Measurements from ENCODE around the gene C2orf72. TPM values are rescaled to one million over a fixed set of nuclear protein-coding genes. Genes with fewer than 3 reads are reported as not detected.

C2orf72 gene
- polyA plus RNA-seq, 3 donors = not detected

DNA sequence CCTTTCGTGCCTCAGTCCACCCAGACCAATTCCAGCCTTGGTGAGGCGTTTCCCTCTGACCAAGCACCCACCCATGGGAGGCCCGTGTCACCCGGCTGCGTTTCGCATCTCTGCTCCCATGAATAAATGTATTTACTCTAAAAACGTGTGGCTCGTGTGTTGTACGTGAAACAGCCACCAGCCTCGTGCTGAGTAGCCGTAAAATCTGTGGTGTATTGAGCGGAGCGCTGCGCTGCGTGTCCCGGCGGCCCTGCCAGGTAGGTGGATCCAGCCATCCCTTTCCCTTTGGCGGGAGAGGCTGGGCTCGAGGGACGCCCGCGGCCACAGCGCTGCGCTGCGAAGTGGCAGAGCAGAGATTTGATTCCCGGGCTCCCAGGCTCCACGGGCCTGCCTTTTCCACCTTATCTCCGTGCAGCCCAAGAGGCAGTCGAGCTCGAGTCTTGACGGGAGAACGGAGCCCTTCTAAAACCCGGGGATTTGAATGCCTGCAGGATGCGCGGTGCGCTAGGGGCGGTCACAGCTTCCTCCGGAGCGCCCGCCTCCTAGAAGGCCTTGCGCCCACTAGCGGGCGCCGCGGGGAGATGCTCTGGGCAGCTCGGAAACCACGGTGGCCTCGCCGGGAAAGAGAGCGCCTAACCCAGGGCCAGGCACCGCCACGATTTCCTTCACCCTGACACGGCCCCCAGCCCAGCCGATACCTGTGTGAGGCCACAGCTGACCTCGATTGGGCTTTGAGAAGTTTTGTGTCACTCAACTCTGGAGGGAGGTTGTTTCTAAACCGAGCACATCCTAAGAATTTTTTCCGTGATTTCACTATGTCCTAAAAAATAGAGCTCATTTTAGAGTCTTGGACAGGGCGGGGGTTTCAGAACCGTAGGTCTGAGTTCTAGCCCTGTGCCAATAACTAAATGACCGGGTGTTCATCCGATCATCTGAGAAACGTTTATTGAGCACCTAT is 15.4 kb downstream of the C2orf72 start:
- no peak overlapping the region for H3K27ac ChIP-seq (ENCODE audit: low read depth in 1 of 2, low read length in 2 of 2)
- H3K9me3 ChIP-seq (replicated peaks in 1 of 2; ENCODE audit: control insufficient read depth in 1 of 2, insufficient read depth in 1 of 2, low read length in 2 of 2) = no peaks in the 10 kb centered on the region
- Mint-ChIP-seq H3K9me3 (peaks cover 0 to 2% (median 0%) of the 10 kb centered on the region in 7 donors), H3K27ac (peak overlapping the region in 1 of 7 donors; percentile 31), H3K27me3 (ENCODE audit: low read depth in 3 of 3) (peaks cover 22 to 41% (median 34%) of the 10 kb centered on the region in 3 donors), H3K36me3 (no peaks in the 10 kb centered on the region), H3K4me1 (peaks cover 21% of the 10 kb centered on the region), H3K4me3 (peak overlapping the region; percentile 85 to 94)
- intact Hi-C loops (cut with micrococcal nuclease) = no loop called here
- H3K4me2 ChIP-seq (replicated peaks; ENCODE audit: extremely low read depth, low read length, poor library complexity, severe bottlenecking) = peak overlapping the region; percentile 90
- H4K20me1 ChIP-seq (ENCODE audit: insufficient read depth, low read length) = peaks cover 6% of the 10 kb centered on the region
- TF ChIP-seq, protein P1, sequence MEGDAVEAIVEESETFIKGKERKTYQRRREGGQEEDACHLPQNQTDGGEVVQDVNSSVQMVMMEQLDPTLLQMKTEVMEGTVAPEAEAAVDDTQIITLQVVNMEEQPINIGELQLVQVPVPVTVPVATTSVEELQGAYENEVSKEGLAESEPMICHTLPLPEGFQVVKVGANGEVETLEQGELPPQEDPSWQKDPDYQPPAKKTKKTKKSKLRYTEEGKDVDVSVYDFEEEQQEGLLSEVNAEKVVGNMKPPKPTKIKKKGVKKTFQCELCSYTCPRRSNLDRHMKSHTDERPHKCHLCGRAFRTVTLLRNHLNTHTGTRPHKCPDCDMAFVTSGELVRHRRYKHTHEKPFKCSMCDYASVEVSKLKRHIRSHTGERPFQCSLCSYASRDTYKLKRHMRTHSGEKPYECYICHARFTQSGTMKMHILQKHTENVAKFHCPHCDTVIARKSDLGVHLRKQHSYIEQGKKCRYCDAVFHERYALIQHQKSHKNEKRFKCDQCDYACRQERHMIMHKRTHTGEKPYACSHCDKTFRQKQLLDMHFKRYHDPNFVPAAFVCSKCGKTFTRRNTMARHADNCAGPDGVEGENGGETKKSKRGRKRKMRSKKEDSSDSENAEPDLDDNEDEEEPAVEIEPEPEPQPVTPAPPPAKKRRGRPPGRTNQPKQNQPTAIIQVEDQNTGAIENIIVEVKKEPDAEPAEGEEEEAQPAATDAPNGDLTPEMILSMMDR (IDR thresholded peaks at IDR 0.05) = peak; percentile 94
- peak overlapping the region; percentile 23 for H3K9ac ChIP-seq (ENCODE audit: insufficient read depth, low read length, poor library complexity, severe bottlenecking)
- peak overlapping the region; percentile 14 to 83 (median 47) for H3K4me3 ChIP-seq (replicated peaks in 1 of 3; ENCODE audit: low read depth in 2 of 3, low read length in 3 of 3)
- DNase-seq = peak; percentile 69 to 77 (median 74)
- H2AFZ ChIP-seq (ENCODE audit: insufficient read depth, low read depth, low read length, poor library complexity, severe bottlenecking) = peak overlapping the region; percentile 97
- peaks cover 0 to 20% of the 10 kb centered on the region in 2 donors for H3K27me3 ChIP-seq (ENCODE audit: control insufficient read depth in 2 of 2, insufficient read depth in 2 of 2, low read length in 2 of 2)
- peaks cover 11% of the 10 kb centered on the region for H3K79me2 ChIP-seq (ENCODE audit: insufficient read depth, low read length)
- WGBS (ENCODE audit: insufficient coverage) = 7% methylated on average over 53 of the region's 62 CpGs
- no peaks in the 10 kb centered on the region for H3K36me3 ChIP-seq (replicated peaks in 1 of 2; ENCODE audit: control insufficient read depth in 1 of 2, insufficient read depth in 2 of 2, low read length in 2 of 2)
- H3K4me1 ChIP-seq (ENCODE audit: control insufficient read depth in 1 of 2, insufficient read depth in 2 of 2, low read length in 2 of 2) = peaks cover 20 to 25% of the 10 kb centered on the region in 2 donors

DNA sequence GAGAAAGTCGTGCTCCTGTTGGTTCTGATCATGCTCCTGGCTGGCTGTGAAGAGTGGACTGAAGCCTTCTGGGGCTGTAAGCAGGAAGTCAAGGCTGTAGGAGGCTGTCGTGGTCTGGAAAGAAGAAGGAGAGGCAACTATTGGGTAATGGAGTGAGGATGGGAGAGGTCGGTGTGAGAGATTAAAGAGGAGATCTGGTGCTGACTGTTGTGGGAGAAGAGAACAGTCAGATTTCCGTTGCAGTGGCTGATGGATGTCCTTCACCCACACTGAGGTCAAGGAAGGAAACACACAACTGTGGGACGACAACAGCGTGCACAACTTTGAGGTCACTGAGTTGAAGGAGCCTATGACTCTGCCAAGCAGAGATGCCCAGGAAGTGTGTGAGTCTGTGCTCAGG is 16.5 kb downstream of the C2orf72 start:
- Histone ChIP-seq H4K20me1 (ENCODE audit: insufficient read depth, low read length) (peaks cover 10% of the 10 kb centered on the region), H3K4me1 (ENCODE audit: control insufficient read depth in 1 of 2, insufficient read depth in 2 of 2, low read length in 2 of 2) (peaks cover 31 to 35% of the 10 kb centered on the region in 2 donors), H3K4me2 (replicated peaks; ENCODE audit: extremely low read depth, low read length, poor library complexity, severe bottlenecking) (no peak overlapping the region), H2AFZ (ENCODE audit: insufficient read depth, low read depth, low read length, poor library complexity, severe bottlenecking) (peak overlapping the region; percentile 97), H3K27me3 (ENCODE audit: control insufficient read depth in 2 of 2, insufficient read depth in 2 of 2, low read length in 2 of 2) (peaks cover 0 to 20% of the 10 kb centered on the region in 2 donors), H3K4me3 (replicated peaks in 1 of 3; ENCODE audit: low read depth in 2 of 3, low read length in 3 of 3) (no peak overlapping the region), H3K9ac (ENCODE audit: insufficient read depth, low read length, poor library complexity, severe bottlenecking) (no peak overlapping the region), H3K9me3 (replicated peaks in 1 of 2; ENCODE audit: control insufficient read depth in 1 of 2, insufficient read depth in 1 of 2, low read length in 2 of 2) (no peaks in the 10 kb centered on the region), H3K27ac (ENCODE audit: low read depth in 1 of 2, low read length in 2 of 2) (no peak overlapping the region), H3K79me2 (ENCODE audit: insufficient read depth, low read length) (peaks cover 21% of the 10 kb centered on the region), H3K36me3 (replicated peaks in 1 of 2; ENCODE audit: control insufficient read depth in 1 of 2, insufficient read depth in 2 of 2, low read length in 2 of 2) (no peaks in the 10 kb centered on the region)
- 23% methylated on average over 3 of the region's 6 CpGs for WGBS (ENCODE audit: insufficient coverage)
- H3K27me3 Mint-ChIP-seq (ENCODE audit: low read depth in 3 of 3) = peaks cover 21 to 33% (median 29%) of the 10 kb centered on the region in 3 donors
- H3K4me3 Mint-ChIP-seq = no peak overlapping the region
- no peak for DNase-seq
- TF ChIP-seq, protein P1 (IDR thresholded peaks at IDR 0.05) = no peak
- H3K27ac Mint-ChIP-seq = no peak overlapping the region
- intact Hi-C loops (cut with micrococcal nuclease) = no loop called here
- peaks cover 0 to 2% (median 0%) of the 10 kb centered on the region in 7 donors for H3K9me3 Mint-ChIP-seq
- no peaks in the 10 kb centered on the region for H3K36me3 Mint-ChIP-seq
- H3K4me1 Mint-ChIP-seq = peaks cover 32% of the 10 kb centered on the region
